Amniotic epithelial cell (primary cell): ENCODE results near the gene BBS2.

Experiments used
- DNase-seq: peaks from one replicate; pipeline ENCODE4 v3.0.0-alpha.2; 2010; ENCODE audit warnings: low read depth

The BBS2 gene, protein sequence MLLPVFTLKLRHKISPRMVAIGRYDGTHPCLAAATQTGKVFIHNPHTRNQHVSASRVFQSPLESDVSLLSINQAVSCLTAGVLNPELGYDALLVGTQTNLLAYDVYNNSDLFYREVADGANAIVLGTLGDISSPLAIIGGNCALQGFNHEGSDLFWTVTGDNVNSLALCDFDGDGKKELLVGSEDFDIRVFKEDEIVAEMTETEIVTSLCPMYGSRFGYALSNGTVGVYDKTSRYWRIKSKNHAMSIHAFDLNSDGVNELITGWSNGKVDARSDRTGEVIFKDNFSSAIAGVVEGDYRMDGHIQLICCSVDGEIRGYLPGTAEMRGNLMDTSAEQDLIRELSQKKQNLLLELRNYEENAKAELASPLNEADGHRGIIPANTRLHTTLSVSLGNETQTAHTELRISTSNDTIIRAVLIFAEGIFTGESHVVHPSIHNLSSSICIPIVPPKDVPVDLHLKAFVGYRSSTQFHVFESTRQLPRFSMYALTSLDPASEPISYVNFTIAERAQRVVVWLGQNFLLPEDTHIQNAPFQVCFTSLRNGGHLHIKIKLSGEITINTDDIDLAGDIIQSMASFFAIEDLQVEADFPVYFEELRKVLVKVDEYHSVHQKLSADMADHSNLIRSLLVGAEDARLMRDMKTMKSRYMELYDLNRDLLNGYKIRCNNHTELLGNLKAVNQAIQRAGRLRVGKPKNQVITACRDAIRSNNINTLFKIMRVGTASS

DNA sequence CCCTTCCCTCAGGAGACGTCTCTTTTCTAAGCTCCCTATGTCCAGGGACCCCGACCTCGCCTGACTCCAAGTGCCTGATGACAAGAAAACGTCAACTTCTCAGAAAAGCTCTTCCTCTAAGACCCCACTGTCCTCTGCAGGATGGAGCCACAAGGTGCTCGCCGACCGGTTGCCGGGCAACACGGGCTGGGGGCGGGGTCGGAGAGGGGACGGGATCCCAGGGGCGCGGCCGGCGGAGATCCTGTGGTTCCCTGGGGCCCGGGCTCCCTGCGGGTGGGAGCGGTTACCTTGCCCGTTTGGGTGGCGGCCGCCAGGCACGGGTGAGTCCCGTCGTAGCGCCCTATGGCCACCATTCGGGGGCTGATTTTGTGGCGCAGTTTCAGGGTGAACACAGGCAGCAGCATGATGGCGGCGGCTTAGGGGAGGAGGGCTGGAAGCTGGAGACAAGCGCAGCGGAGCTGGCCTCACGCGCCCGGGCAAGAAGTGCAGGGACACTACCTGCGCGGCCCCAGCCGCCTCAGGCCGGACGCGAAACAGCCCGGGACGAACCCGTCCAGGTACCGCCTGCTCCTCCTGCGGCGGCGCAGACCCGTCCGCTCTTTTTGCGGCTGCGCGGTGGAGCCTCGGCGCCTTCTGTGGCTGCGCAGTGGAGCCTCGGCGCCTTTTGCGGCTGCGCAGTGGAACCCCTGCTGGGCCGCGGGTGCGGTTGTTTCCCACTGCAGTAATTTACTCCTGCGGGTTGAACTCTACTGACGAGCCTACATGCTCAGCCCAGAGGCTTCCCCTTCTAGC lies at the start of gene BBS2:
TSS of gene BBS2 (minus strand) at position 566 of the 792 bp plus-strand sequence. CDS start at position 404, 162 bp downstream.
- peak; percentile 73 for DNase-seq

- no peak for DNase-seq
Observed at GRCh38 chr16:56564793-56565477, 45.1 kb upstream of the BBS2 start, which contains the start of gene MT4. Gene MT4 (plus strand): TSS chr16:56565073. CDS start chr16:56565129, 56 bp downstream.

GRCh38 chr16:56561126-56561525 lies 41.3 kb upstream of the BBS2 start:
- DNase-seq = no peak

DNA sequence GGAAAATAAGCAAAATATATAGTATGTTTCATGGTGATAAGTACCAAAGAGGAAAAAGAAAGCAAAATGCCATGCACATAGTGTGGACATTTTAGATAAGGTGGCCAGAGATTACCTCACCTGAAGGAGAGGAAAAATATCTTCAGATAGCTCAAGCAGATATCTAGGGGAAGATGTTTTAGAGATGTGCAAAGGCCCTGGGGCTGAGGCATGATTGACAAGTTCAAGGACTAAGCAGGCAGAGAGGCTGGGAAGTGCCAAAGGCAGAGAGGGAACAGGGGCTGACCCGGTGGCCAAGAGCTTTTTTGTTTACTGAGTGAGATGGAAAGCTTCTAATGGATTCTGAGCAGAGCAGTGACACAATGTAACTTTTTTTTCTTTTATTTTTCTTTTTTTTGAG lies 40.6 kb upstream of the BBS2 start:
- DNase-seq = no peak

DNA sequence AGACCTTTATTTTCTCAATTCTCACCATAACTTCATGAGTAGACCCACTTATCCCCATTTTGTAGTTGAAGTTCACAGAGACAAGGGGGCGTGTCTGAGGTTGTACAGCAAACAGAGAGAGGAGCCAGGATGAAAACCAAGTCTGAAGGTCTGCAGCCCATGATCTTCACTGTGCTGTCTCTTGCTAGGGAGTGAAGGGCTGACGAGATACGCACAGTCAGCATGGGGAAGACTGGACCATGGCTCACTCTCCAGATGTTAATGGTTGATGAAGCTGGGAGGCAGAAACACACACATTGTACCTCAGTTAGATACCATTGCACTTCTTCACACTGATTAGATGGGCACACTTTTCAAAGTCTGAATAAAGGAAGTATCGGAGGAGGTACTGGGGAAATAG lies 39.3 kb upstream of the BBS2 start:
- DNase-seq = no peak

GRCh38 chr16:56558024-56558747 lies 38.4 kb upstream of the BBS2 start:
- peak; percentile 66 for DNase-seq

- DNase-seq = no peak
Observed at GRCh38 chr16:56554441-56554840, 34.6 kb upstream of the BBS2 start.

DNA sequence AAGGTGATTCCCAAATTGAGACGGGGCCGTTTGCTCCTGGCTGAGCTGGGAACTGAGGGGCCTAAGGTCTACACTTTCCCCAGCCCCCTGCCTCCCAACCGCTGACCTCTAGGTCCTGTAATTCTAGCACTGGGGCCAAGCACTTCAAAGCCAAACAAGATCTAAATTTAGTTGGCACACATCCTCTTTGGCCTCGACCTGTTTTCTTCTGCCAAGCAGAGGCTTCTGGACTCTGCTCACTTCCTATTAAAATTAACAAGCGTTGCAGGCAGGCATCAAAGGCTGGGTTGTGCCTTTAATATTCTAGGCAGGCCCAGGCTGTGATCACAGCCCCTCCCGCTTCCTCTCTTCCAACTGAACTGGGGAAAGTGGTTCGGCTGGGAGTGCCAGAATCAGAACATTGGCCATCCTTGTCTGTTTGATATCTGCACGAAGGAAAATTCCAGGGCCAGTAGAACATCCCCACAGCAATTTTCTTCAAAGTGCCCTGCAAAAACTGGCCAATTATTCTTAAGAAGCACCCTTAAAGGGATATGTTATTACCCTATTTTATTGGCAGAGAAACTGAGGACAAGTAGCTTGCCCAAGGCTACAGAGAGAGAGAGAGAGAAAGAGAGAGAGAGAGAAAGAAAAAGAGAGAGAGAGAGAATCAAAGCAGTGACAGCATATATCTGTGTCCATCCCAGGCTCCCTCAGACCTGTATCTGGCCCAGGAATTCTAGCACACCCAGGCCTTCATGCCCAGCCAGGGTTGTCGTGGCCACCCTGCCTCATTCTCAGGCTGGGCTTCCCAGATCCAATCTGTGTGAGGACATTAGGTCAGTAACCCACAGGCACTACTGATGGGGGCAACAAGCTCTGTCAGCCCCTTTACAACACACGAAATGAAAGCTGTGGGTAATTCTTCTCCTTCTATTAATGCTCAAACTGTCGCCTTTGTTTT lies 32.2 kb upstream of the BBS2 start:
- DNase-seq = no peak

- peak; percentile 27 for DNase-seq
Observed at GRCh38 chr16:56549744-56550385, 30.0 kb upstream of the BBS2 start.

GRCh38 chr16:56549161-56549560 lies 29.3 kb upstream of the BBS2 start:
- no peak for DNase-seq

GRCh38 chr16:56547949-56548567 lies 28.2 kb upstream of the BBS2 start:
- peak; percentile 42 for DNase-seq

- peak; percentile 76 for DNase-seq
Observed at GRCh38 chr16:56547120-56547948, 27.5 kb upstream of the BBS2 start.

DNA sequence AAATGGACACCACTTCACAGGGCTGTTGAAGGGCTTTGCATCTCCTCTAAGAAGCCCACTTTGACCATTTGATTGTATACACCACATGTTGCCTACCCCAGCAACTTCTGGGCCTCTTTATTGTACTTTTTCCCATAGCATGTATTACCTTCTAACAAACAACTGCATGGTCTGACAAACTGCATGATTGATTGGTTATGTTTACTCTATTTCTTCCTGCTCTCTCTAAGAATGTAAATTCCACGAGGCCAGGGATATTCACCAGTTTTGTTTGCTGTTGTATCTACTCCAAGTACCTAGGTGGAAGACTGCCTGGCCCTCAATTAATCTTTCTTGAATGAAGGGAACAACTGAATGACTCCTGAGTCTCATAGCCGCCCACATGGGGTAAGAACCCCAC lies 22.2 kb upstream of the BBS2 start:
- DNase-seq = peak; percentile 20

DNA sequence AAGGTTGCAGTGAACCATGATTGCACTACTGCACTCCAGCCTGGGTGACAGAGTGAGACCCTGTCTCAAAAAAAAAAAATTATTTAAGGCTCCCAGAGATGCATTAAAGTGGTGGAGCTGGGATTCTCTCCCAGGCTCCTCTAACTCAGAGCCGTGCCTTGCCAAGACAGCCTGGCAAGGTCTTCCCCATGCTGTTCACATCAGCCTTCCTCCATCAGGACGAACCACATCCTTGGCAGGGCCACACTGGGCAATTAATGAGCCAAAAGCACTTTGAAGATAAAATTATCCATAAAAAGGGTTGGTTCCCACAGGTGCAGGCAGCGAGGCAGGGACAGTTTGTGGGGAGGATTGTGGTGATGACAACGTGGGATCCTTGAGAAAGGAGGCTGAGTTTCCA lies 19.8 kb upstream of the BBS2 start:
- no peak for DNase-seq

DNA sequence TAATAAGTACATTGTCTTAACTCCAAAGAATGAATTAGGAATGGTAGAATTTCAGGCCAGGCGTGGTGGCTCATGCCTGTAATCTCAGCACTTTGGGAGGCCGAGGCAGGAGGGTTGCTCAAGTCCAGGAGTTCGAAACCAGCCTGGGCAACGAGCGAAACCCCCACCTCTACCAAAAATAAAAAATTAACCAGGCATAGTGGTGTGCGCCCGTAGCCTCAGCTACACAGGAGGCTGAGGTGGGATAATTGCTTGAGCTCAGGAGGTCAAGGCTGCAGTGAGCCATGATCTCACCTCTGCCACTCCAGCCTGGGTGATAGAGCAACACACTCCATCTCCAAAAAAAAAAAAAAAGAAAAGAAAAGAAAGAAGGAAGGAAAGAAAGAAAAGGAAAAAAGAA lies 18.5 kb upstream of the BBS2 start:
- no peak for DNase-seq

GRCh38 chr16:56534847-56535383 lies 15.1 kb upstream of the BBS2 start:
- DNase-seq = no peak

GRCh38 chr16:56532714-56533113 lies 12.9 kb upstream of the BBS2 start:
- no peak for DNase-seq

DNA sequence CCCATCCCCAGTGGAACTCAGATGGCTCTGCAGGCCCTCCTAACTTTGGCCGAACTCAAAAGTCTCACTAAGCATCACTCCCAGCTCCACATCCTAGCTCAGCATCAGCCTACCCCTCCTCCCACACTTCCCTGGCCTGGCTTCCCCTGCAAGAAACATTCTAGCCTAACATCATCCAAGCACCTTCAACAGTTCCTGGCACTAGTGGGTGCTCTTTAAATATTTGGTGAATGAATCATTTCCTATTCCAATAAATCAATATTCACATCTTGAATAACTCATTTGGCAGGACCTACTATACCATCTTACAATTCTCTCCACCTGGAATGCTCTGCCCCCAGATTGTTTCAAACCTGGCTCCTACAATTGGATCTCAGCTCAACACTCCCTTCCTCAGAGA lies 11.0 kb upstream of the BBS2 start:
- DNase-seq = no peak
